SH-SY5Y (cell line): ENCODE data around the gene PHLDA3.

Experiments
- GATA2 ChIP-seq: IDR thresholded peaks from 2 replicates; pipeline ENCODE4 v1.6.1; 2011; ENCODE audit warnings: mild to moderate bottlenecking, low read depth, low read length
- GATA3 ChIP-seq: IDR thresholded peaks from 2 replicates; pipeline ENCODE4 v1.6.1; 2011; ENCODE audit warnings: low read depth, mild to moderate bottlenecking, low read length, moderate library complexity

The PHLDA3 gene

GRCh38 chr1:201480231-201481003 is 11.4 kb upstream of the PHLDA3 start:
- no peak for TF ChIP-seq GATA2
- no peak for TF ChIP-seq GATA3

- no peak for TF ChIP-seq GATA3
- no peak for TF ChIP-seq GATA2
Measured at GRCh38 chr1:201479201-201479730, 10.3 kb upstream of the PHLDA3 start.

- TF ChIP-seq GATA3 (no peak), GATA2 (no peak)
Measured at GRCh38 chr1:201476670-201477344, 7.8 kb upstream of the PHLDA3 start.

GRCh38 chr1:201475915-201476669 is 7.1 kb upstream of the PHLDA3 start:
- TF ChIP-seq GATA2 (no peak), GATA3 (no peak)

GRCh38 chr1:201475130-201475529 is 6.1 kb upstream of the PHLDA3 start:
- TF ChIP-seq GATA2 (no peak), GATA3 (no peak)

GRCh38 chr1:201473296-201473695 is 4.3 kb upstream of the PHLDA3 start:
- TF ChIP-seq GATA3, result no peak

- TF ChIP-seq GATA2, result no peak
- no peak for TF ChIP-seq GATA3
Measured at GRCh38 chr1:201471772-201472171, 2.8 kb upstream of the PHLDA3 start.

DNA sequence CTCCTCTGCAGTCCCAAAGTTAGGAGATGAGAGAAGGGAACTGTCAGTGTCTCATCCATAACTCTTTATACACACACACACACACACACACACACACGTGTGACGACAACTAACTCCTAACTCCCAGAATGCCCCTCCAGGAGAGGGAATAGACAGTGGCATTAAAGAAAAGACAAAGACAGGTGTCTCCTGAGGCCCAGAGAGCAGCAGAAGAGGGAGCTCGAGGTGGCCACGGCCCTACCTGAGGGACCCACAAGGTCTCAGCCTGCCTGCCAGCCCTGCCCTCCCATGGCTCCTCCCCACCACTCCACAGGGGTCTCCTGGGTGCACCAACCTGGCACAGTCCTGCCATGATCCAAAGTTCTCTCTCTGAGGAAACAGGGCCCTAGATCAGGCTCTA is 1.6 kb upstream of the PHLDA3 start:
- TF ChIP-seq GATA3 (no peak), GATA2 (no peak)

DNA sequence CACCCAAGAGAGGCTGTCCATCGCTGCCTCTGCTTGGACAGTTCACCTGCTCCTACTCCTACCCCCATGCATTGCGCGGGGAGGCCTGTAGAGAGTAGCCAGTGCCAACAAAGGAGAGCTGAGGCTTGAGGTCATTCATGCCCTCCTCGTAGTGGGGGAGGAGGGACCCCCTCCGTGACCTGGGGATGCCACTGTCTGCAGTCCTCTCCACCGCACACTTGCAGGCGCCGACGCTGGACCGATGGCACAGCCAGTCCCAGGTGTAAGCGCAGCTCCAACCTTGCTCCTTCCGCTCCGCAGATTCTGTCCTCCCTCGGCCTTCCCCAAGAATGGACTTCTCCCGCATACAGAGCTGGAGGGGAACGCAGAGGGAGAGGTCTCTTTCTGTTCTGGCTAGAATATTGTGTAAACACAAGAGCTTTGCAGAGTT is 672 bp upstream of the PHLDA3 start:
- TF ChIP-seq GATA3 (no peak), GATA2 (no peak)

DNA sequence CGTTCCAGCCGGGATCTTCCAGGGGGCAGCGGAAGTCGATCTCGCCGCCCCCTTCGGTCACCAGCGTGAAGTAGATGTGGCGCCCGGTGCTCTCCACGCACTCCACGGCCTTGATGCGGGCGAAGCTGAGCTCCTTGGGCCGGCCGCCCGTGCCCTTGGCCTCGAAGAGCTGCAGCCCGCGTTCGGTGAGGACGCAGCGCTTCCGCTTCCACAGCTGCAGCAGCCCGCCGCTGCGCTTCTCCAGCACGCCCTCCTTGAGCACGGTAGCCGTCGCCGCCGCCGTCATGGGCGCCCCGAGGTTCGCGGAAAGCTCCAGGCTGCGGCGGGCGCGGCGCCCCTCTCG is 516 bp downstream of the PHLDA3 start:
- TF ChIP-seq GATA2 (0 out of 2 replicates have a peak, but pooled peaks have one; percentile 5), GATA3 (no peak)

GRCh38 chr1:201466492-201466891 is 2.5 kb downstream of the PHLDA3 start:
- TF ChIP-seq GATA2 (no peak), GATA3 (no peak)

DNA sequence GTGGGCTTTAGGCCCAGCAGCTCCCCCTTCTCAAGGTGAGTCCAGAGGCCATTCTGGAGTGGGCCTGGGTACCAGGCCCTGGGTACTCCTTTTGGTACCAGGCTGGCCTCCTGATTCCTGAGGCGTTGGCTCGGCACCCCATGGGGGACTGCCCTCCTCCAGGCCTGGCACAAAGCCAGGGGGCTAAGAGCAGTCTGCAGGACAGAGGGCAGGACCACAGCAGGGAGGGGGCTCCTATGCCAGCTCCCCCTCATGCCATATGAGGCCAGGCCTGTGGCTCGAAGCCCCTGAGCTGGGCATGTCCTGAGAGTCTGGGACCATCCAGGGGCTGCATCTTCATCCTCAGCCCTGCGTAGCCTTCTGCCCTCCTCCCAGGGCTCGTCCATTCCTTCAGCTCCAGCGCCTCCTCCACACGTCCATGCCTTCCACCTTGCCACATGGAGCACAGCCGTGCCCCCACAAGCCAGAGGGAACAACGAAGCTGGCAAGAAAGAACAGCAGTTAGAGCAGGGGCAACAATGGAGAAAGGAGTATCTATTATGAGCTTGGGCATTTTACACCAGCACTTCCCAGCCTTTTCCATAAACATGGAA is 3.2 kb downstream of the PHLDA3 start:
- TF ChIP-seq GATA2 (no peak), GATA3 (no peak)

GRCh38 chr1:201463071-201463552 is 5.9 kb downstream of the PHLDA3 start:
- TF ChIP-seq GATA2, result no peak
- TF ChIP-seq GATA3, result no peak

- TF ChIP-seq GATA3 (no peak), GATA2 (no peak)
Measured at GRCh38 chr1:201461645-201462441, 7.1 kb downstream of the PHLDA3 start.
